COR-L47 (cell line): ENCODE results near the gene GIMAP2.
"Not testable (repeated sequence)": the region's sequence is repeated elsewhere in the genome, so short reads cannot be mapped to it uniquely, and the experiment has no call there.

ENCODE experiments used
- DNase-seq: peaks from one replicate; lab custom pipeline; 2025; lab: John Stamatoyannopoulos, UW

The GIMAP2 gene

DNA sequence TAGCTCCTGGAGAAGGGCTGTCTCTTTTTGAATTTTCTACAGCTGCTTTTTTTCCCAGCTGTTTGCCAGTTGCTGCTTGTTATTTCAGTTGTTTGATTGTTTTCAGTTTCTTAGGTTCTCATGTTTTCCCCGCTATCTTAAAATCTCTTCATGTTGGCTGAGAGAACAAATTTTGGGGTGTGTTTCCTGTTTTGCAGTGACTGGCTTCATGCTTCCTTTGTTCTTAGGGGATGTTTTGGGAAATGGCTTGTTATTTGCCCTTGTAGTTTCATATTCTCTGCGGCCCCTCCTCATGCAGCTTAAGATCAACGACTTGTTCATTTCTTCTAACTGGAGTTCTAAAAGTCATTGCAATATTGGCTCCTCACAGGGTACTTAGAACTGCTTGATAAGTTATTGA lies 8.7 kb upstream of the GIMAP2 start:
- not testable (repeated sequence) for DNase-seq

DNA sequence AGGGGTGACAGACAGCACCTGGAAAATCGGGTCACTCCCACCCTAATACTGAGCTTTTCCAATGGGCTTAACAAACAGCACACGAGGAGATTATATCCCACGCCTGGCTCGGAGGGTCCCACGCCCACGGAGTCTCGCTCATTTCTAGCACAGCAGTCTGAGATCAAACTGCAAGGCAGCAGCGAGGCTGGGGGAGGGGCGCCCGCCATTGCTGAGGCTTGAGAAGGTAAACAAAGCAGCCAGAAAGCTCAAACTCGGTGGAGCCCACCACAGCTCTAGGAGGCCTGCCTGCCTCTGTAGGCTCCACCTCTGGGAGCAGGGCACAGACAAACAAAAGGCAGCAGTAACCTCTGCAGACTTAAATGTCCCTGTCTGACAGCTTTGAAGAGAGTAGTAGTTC lies 6.9 kb upstream of the GIMAP2 start:
- DNase-seq: not testable (repeated sequence)

- not testable (repeated sequence) for DNase-seq
Measured at GRCh38 chr7:150680364-150680763, 5.1 kb upstream of the GIMAP2 start.

DNA sequence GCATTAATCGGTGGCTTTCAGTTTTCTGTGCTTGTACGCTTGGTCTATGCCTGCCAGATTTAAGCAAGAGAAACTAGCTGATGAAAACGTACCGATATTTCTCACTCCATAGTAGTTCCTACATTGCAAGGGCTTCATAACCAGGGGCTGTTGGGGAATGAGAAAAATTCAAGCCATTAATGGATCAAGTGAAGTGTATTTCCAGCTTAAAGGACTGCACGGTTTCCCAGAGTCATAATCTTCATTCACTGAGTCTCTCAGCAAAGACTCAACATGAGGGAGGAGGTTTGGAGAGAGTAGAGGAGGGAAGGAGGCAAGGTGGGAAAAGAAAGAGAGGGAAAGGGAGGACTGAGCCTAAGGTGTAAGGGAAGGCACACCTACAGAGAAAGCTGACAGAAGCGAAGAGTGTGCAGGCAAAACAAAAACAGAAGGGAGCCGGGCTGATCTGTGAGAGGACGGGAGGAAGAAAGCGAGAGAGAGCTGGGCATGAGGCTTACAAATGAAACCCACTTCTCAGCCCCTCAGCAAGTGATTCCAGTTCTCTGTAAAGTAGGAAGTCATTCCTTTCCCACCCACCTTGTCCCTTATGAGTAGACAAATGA lies 625 bp downstream of the GIMAP2 start:
- DNase-seq: no peak

GRCh38 chr7:150688630-150689029 lies 3.1 kb downstream of the GIMAP2 start:
- no peak for DNase-seq

- no peak for DNase-seq
Measured at GRCh38 chr7:150695654-150696053, 10.1 kb downstream of the GIMAP2 start.

DNA sequence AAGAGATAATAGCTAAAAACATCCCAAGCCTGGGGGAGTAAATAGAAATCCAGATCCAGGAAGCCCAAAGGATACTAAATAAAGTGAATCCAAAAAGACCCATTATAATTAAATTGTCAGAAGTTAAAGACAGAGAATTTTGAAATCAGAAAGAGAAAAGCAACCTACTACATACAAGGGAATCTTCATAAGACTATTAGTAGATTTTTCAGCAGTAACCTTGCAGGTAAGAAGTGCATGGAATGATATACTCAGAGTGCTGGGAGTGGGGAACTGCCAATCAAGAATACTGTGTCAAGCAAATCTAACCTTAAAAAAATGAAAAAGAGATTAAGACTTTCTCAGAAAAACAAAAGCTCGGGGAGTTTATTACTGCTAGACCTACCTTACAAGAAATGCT lies 17.7 kb downstream of the GIMAP2 start:
- DNase-seq: no peak

- DNase-seq: no peak
Measured at GRCh38 chr7:150715293-150715692, 29.8 kb downstream of the GIMAP2 start.

DNA sequence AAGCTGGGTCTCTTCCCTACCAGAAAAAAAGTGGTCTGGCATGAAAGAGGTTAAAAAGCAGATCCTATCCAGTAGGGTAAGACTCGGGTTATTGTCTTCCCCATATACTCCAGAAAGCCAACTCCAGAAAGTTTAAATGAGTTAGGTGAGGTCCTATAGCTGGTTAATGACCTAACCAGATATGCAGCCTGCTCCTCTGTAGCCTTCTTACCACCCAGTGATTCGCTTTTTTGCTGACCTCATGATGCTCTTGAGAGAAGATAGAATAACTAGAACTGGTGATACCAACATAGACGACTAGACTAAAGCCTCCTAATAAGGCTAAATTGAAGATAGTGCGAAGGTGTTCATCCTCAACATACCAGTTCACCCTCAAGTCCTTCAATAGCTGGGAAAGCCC lies 30.2 kb downstream of the GIMAP2 start:
- no peak for DNase-seq

DNA sequence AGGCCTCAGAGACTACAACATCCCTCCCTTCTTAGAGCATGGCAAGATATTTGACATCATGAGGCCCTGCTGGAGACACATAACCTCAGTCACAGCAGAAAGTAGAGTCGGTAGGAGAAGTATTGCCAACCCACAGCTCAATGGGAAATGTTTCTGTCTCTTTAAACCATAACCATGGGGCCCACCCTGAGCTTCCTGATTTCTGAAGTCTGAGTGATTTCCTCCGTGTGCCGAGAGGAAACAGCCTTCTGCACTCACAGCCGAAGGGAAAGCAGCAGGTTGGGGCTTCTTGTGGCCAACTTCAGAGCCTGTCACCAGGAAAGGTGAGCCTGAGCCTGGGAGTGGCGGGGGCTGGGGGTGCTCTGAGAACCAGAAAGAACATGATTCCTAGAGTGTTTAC lies 30.9 kb downstream of the GIMAP2 start, which contains the start of gene GIMAP1:
GIMAP1 (plus strand) TSS at position 246 of the 400 bp plus-strand sequence. CDS start 2,435 bp downstream, outside the sequence.
- DNase-seq: no peak

- no peak for DNase-seq
Measured at GRCh38 chr7:150716939-150717338, 31.4 kb downstream of the GIMAP2 start.

GRCh38 chr7:150717814-150718420 lies 32.4 kb downstream of the GIMAP2 start:
- DNase-seq: no peak

GRCh38 chr7:150719436-150719835 lies 33.9 kb downstream of the GIMAP2 start:
- no peak for DNase-seq

- no peak for DNase-seq
Measured at GRCh38 chr7:150719960-150720891, 34.7 kb downstream of the GIMAP2 start.

DNA sequence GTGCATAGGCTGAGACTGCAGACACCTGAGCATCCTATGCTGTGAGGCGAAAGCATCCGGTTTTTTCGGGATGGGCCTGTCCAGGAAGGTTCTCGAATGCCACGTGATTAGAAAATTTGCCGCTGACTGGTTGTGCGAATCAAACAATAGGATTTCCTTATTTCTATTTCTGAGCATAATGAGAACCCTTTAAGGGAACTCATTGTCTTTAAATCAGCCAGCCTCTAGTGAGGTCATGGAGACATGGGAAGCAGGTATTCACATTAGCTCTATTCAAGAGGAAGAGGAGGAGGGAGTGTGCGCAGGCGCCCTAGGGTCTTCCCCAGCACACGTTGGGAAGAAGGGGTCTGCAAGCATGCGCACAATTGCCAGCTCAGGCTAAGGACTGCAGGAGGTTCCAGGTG lies 36.5 kb downstream of the GIMAP2 start:
- no peak for DNase-seq

DNA sequence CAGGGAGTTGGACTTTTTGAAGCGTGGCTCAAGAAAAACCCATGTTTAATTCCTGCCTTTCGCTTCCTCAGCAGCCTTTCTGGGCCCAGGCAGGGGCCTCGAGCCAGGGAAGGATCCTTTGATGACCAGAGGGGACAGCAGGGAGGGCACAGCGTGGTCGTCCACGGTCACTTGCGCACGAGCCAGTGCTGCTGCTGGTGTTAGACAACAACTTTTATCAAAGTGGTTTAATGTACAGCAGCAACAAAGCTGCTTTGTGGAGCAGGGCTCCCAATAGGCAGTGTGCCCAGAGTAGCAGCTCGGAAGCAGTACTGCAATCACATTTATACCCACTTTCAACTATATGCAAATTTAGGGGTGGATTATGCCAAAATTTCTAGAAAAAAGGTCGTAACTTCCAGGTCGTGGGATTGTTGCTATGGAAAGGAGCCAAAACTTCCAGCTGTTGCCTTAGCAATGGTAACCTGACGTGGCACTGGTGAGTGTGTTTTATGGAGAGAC lies 37.0 kb downstream of the GIMAP2 start:
- DNase-seq: no peak

GRCh38 chr7:150723467-150723866 lies 38.0 kb downstream of the GIMAP2 start:
- no peak for DNase-seq

- no peak for DNase-seq
Measured at GRCh38 chr7:150727381-150727780, 41.9 kb downstream of the GIMAP2 start.

- DNase-seq: no peak
Measured at GRCh38 chr7:150728011-150728410, 42.5 kb downstream of the GIMAP2 start.

GRCh38 chr7:150728609-150729008 lies 43.1 kb downstream of the GIMAP2 start:
- DNase-seq: no peak

- no peak for DNase-seq
Measured at GRCh38 chr7:150731916-150732315, 46.4 kb downstream of the GIMAP2 start.

DNA sequence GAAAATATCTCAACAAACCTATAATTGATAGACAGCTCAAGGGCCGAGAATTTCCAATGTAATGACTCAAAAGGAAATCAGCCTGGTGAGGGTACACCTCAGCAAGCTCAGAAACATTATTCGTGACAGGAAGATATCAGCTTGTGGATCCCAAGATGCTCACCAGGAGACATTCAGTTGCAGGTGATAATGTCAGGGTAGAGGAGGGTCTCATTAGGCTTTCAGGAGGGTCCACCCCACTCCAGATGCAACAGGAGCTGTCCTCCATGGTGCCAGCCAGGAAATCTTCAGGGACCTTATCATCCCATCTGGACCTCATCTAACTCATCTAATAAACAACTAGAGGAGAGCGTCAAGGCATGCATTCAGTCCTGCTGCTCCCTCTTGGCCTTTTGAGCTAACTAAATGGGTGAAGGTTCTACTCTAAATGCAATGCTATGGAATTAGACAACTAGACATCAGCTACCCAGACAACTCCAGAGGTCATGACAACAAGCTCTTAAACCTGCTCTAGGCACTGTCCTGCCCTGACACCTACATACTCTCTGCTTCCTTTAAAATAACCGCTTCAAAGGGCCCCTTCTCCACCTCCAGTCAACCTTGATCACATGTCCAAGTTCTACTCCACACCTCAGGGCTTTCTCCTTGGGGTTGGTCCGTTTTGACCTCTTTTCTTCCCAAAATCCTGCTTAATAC lies 47.4 kb downstream of the GIMAP2 start:
- no peak for DNase-seq
